Body of pancreas (tissue), 4 donors: ENCODE data around the gene SH3GL3. TPM values are rescaled to one million over a fixed set of nuclear protein-coding genes. Genes with fewer than 3 reads are reported as not detected.

Experiments
- ATAC-seq: fragments of 150-250 bp; one replicate; pipeline ENCODE4 v1.9.1; 2016
- DNase-seq, 4 donors: peaks; one replicate each; pipeline ENCODE4 v3.0.0-alpha.2; 2019
- H3K27ac ChIP-seq, 4 donors: fragments of 200-600 bp; sonication (generic); 1 replicate in 3 of 4; 2 replicates in 1 of 4; pipeline versions ENCODE4 v1.5.1 to v1.6.1; 2016 to 2019; ENCODE audit warnings: mild to moderate bottlenecking in 1 of 4, mixed read lengths in 1 of 4, moderate library complexity in 1 of 4
- H3K27me3 ChIP-seq, 2 donors: fragments of 200-600 bp; sonication (generic); one replicate each; pipeline ENCODE4 v1.6.0; 2016; ENCODE audit warnings: mild to moderate bottlenecking in 1 of 2
- H3K36me3 ChIP-seq, 2 donors: fragments of 200-600 bp; sonication (generic); replicated peaks in 1 of 2; 2 replicates each; pipeline ENCODE4 v1.5.1; 2016; ENCODE audit warnings: low read depth in 2 of 2; ENCODE audit not compliant: insufficient read depth in 1 of 2
- H3K4me1 ChIP-seq: fragments of 200-600 bp; sonication (generic); one replicate; pipeline ENCODE4 v1.6.0; 2016
- H3K4me3 ChIP-seq, 2 donors: fragments of 200-600 bp; sonication (generic); 1 replicate in 1 of 2; 2 replicates in 1 of 2; pipeline ENCODE4 v1.5.1; 2016 to 2019
- H3K9me3 ChIP-seq, 3 donors: fragments of 200-600 bp; sonication (generic); 1 replicate in 2 of 3; 2 replicates in 1 of 3; pipeline ENCODE4 v1.5.1; 2016
- CTCF ChIP-seq, 7 experiments: fragments of 450-650 bp in 4 of 7; fragments of 200-600 bp in 3 of 7; sonication (generic) in 3 of 7; IDR thresholded peaks; one replicate each; pipeline ENCODE4 v1.5.1; 2016 to 2019; ENCODE audit warnings: antibody characterized with exemption in 7 of 7
- POLR2A ChIP-seq, 3 donors: fragments of 450-650 bp; IDR thresholded peaks; one replicate each; pipeline ENCODE4 v1.6.1; 2016; ENCODE audit warnings: antibody characterized with exemption in 3 of 3, mild to moderate bottlenecking in 2 of 3
- WGBS, 2 donors: methylation state at CpG; one replicate each; pipeline ENCODE4 v1.1.5; 2017; 5-methylcytosine and 5-hydroxymethylcytosine counted together
- intact Hi-C: fragments of 100-400 bp; cut with DNase I; formaldehyde crosslinking; loops from one replicate; pipeline ENCODE4 v1.15.1; 2023
- total RNA-seq, 2 donors: library from RNA; depleted of rRNA; stranded (reverse); fragments of >200 nt; gene quantifications; one replicate each; pipeline ENCODE4 v1.1.0, GENCODE V29; 2016

The SH3GL3 gene
- total RNA-seq, 2 donors from 2014 or later: 2.3 TPM; not detected in 1

- peak; percentile 18 for ATAC-seq
- H3K27me3 ChIP-seq: no peaks in the 10 kb centered on the region
- peaks cover 59% of the 10 kb centered on the region for H3K4me1 ChIP-seq
- TF ChIP-seq POLR2A (IDR thresholded peaks at IDR 0.05): no peak
- TF ChIP-seq CTCF (IDR thresholded peaks at IDR 0.05): no peak
- peak overlapping the region in 1 of 4 donors; percentile 7 for H3K27ac ChIP-seq
- H3K9me3 ChIP-seq: no peaks in the 10 kb centered on the region
- H3K4me3 ChIP-seq: no peak overlapping the region
- DNase-seq: no peak
- WGBS, 2 donors: 71 to 82% methylated on average over 1 of the region's 1 CpG
- intact Hi-C loops: no loop called here
- no peaks in the 10 kb centered on the region for H3K36me3 ChIP-seq
Measured at GRCh38 chr15:83659417-83659812, 212.3 kb downstream of the SH3GL3 start.

- intact Hi-C loops: no loop called here
- Histone ChIP-seq H3K4me1 (peaks cover 4% of the 10 kb centered on the region), H3K4me3 (no peak overlapping the region), H3K27ac (no peak overlapping the region), H3K27me3 (no peaks in the 10 kb centered on the region), H3K36me3 (no peaks in the 10 kb centered on the region), H3K9me3 (no peaks in the 10 kb centered on the region)
- WGBS, 2 donors: 64 to 73% methylated on average over 3 of the region's 3 CpGs
- DNase-seq: no peak
- no peak for ATAC-seq
- TF ChIP-seq POLR2A (IDR thresholded peaks at IDR 0.05) (no peak), CTCF (IDR thresholded peaks at IDR 0.05) (no peak)
Measured at GRCh38 chr15:83665480-83665879, 218.3 kb downstream of the SH3GL3 start.

Other genes starting within 250 kb of the SH3GL3 start
- gene HDGFL3, start 239.5 kb upstream of the SH3GL3 start, total RNA-seq: 10 to 100 TPM; 10.4 to 22.7 TPM
- under 1 TPM in 1 of 2 donors, not detected in 1; 0.26 TPM for gene BNC1, start 162.7 kb upstream of the SH3GL3 start, total RNA-seq
- 10 to 100 TPM in 1 of 2 donors, 1 to 10 TPM in 1; 7.8 to 10.2 TPM for gene ADAMTSL3, start 206.8 kb downstream of the SH3GL3 start, total RNA-seq